Measurements from ENCODE around the gene COPS4.

Gene COPS4

GRCh38 chr4:83093060-83093640 lies 58.2 kb downstream of the COPS4 start:
- no peaks in the 10 kb centered on the region for H3K9me2 ChIP-seq (replicated peaks; ENCODE audit: insufficient read depth, low read length)
- H3K79me2 ChIP-seq (ENCODE audit: low read length), result no peaks in the 10 kb centered on the region
- H3K27ac ChIP-seq (ENCODE audit: low read length), result no peak overlapping the region
- H3K9ac ChIP-seq (ENCODE audit: low read length), result no peak overlapping the region
- no peak overlapping the region for H3K4me2 ChIP-seq (ENCODE audit: low read depth, low read length)
- no peaks in the 10 kb centered on the region for H4K20me1 ChIP-seq (ENCODE audit: insufficient read depth, low read length)
- no peak overlapping the region for H3K4me3 ChIP-seq (ENCODE audit: low read length)
- no peaks in the 10 kb centered on the region for H3K36me3 ChIP-seq (replicated peaks; ENCODE audit: insufficient read depth, low read length)
- no peaks in the 10 kb centered on the region for H3K27me3 ChIP-seq (replicated peaks; ENCODE audit: insufficient read depth, low read length)
- H2AFZ ChIP-seq (ENCODE audit: low read length), result no peak overlapping the region
- no peaks in the 10 kb centered on the region for H3K4me1 ChIP-seq (ENCODE audit: low read length)
- TF ChIP-seq EZH2 (optimal IDR thresholded peaks at IDR 0.05; ENCODE audit: low read depth, low read length), result no peak
- no peak for TF ChIP-seq CTCF (IDR thresholded peaks at IDR 0.05; ENCODE audit: low read length)
- H3F3A ChIP-seq (ENCODE audit: insufficient read depth, low read length), result no peaks in the 10 kb centered on the region
- H3K9me3 ChIP-seq (replicated peaks; ENCODE audit: insufficient read depth, low read length), result no peaks in the 10 kb centered on the region
- DNase-seq, result no peak

GRCh38 chr4:83096397-83096796 lies 61.4 kb downstream of the COPS4 start:
- H3K4me3 ChIP-seq (ENCODE audit: low read length), result no peak overlapping the region
- H3K27me3 ChIP-seq (replicated peaks; ENCODE audit: insufficient read depth, low read length), result no peaks in the 10 kb centered on the region
- H3K27ac ChIP-seq (ENCODE audit: low read length), result no peak overlapping the region
- no peaks in the 10 kb centered on the region for H4K20me1 ChIP-seq (ENCODE audit: insufficient read depth, low read length)
- no peaks in the 10 kb centered on the region for H3K79me2 ChIP-seq (ENCODE audit: low read length)
- no peaks in the 10 kb centered on the region for H3F3A ChIP-seq (ENCODE audit: insufficient read depth, low read length)
- no peaks in the 10 kb centered on the region for H3K4me1 ChIP-seq (ENCODE audit: low read length)
- no peaks in the 10 kb centered on the region for H3K36me3 ChIP-seq (replicated peaks; ENCODE audit: insufficient read depth, low read length)
- no peak overlapping the region for H2AFZ ChIP-seq (ENCODE audit: low read length)
- H3K9me3 ChIP-seq (replicated peaks; ENCODE audit: insufficient read depth, low read length), result no peaks in the 10 kb centered on the region
- no peak overlapping the region for H3K9ac ChIP-seq (ENCODE audit: low read length)
- DNase-seq, result no peak
- TF ChIP-seq EZH2 (optimal IDR thresholded peaks at IDR 0.05; ENCODE audit: low read depth, low read length) (no peak), CTCF (IDR thresholded peaks at IDR 0.05; ENCODE audit: low read length) (no peak), EZH2phosphoT487 (IDR thresholded peaks at IDR 0.05; ENCODE audit: low read length) (no peak)
- H3K4me2 ChIP-seq (ENCODE audit: low read depth, low read length), result no peak overlapping the region
- no peaks in the 10 kb centered on the region for H3K9me2 ChIP-seq (replicated peaks; ENCODE audit: insufficient read depth, low read length)

GRCh38 chr4:83104991-83105390 lies 70.0 kb downstream of the COPS4 start:
- H3K79me2 ChIP-seq (ENCODE audit: low read length), result no peaks in the 10 kb centered on the region
- H4K20me1 ChIP-seq (ENCODE audit: insufficient read depth, low read length), result no peaks in the 10 kb centered on the region
- no peaks in the 10 kb centered on the region for H3K4me1 ChIP-seq (ENCODE audit: low read length)
- no peak for TF ChIP-seq EZH2phosphoT487 (IDR thresholded peaks at IDR 0.05; ENCODE audit: low read length)
- no peak for TF ChIP-seq EZH2 (optimal IDR thresholded peaks at IDR 0.05; ENCODE audit: low read depth, low read length)
- no peak for TF ChIP-seq CTCF (IDR thresholded peaks at IDR 0.05; ENCODE audit: low read length)
- no peaks in the 10 kb centered on the region for H3K27me3 ChIP-seq (replicated peaks; ENCODE audit: insufficient read depth, low read length)
- DNase-seq, result no peak
- H3K4me2 ChIP-seq (ENCODE audit: low read depth, low read length), result no peak overlapping the region
- H3K4me3 ChIP-seq (ENCODE audit: low read length), result no peak overlapping the region
- 0 out of 2 replicates have a peak, but pooled peaks cover 3% of the 10 kb centered on the region for H3F3A ChIP-seq (ENCODE audit: insufficient read depth, low read length)
- no peaks in the 10 kb centered on the region for H3K9me3 ChIP-seq (replicated peaks; ENCODE audit: insufficient read depth, low read length)
- H3K9ac ChIP-seq (ENCODE audit: low read length), result no peak overlapping the region
- no peaks in the 10 kb centered on the region for H3K9me2 ChIP-seq (replicated peaks; ENCODE audit: insufficient read depth, low read length)
- H3K27ac ChIP-seq (ENCODE audit: low read length), result no peak overlapping the region
- H2AFZ ChIP-seq (ENCODE audit: low read length), result no peak overlapping the region
- no peaks in the 10 kb centered on the region for H3K36me3 ChIP-seq (replicated peaks; ENCODE audit: insufficient read depth, low read length)
